HG02973 (cell line): Measurements from ENCODE around the gene CAPN15.

Experiments used
- ATAC-seq: cut with Tn5 transposase; IDR thresholded peaks from one replicate; pipeline ENCODE4 v1.9.1; 2021; ENCODE audit warnings: moderate library complexity; ENCODE audit not compliant: unreplicated experiment

Gene CAPN15

GRCh38 chr16:559411-560203, 32.1 kb downstream of the CAPN15 start:
- ATAC-seq, result no peak

GRCh38 chr16:560204-560700, 32.7 kb downstream of the CAPN15 start, which contains the start of gene PRR35:
Gene PRR35 (plus strand): TSS chr16:560394. CDS start chr16:563295, 2,901 bp downstream.
- no peak for ATAC-seq

- no peak for ATAC-seq
Measured at GRCh38 chr16:560701-561412, 33.3 kb downstream of the CAPN15 start.

DNA sequence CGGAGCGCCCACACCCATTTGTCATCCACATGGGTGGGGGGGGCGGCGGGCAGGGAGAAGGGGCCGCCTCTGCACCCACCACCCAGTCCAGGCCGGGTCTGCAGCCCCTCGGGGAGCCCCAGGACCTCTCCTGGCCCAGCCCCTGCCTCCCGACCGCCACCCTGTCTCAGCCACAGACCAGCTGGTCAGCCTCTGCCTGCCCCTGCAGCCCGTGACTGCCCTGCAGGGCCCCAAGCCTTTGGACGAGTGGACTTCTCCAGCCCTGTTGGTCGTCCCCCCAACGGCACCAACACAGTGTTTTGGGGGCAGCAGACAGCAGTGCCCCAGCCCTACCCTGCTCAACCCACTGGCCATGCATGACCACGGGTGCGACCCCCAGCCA, 33.9 kb downstream of the CAPN15 start:
- ATAC-seq, result no peak

DNA sequence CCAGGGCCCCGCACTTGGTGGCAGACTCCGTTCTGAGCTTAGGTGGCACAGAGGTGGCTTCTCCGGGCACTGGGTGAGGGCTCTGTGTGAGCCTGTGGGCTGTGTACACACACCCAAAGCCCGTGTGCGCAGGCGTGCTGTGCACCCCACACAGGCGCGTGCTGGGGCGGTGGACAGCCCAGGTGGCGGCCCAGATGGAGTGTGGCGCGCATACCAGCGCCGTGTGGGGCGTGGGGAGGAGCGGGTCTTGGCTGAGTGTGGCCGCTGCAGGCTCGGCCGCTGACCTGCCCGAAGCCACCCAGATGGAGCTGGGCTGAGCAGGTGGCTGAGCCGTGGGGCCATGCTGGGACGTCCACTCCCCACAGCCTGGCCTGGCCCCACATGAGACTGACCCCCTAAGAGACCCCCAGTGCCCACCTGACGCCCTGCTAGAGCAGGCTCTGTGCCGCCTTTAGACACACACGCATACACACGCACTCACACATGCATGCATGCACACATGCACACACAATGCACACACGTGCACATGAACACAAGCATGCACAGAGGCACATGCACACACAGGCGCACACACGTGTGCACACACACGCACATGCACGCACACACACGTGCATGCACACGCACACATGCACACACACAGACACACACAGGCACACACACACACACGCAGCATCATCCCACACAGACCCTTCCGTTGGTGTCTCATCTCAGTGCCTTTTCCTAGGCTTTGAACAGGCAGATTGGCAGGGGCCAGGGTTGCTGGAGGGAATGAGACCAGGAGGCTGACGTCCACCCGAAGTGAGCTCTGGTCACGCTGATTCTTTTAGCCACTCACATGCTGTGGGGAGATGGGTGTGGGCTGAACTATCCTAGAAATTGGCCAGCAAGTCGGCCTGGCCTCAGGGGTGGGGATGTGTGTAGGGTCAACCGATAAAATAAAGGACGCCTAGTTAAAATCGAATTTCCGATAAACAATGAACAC, 34.7 kb downstream of the CAPN15 start:
- no peak for ATAC-seq

DNA sequence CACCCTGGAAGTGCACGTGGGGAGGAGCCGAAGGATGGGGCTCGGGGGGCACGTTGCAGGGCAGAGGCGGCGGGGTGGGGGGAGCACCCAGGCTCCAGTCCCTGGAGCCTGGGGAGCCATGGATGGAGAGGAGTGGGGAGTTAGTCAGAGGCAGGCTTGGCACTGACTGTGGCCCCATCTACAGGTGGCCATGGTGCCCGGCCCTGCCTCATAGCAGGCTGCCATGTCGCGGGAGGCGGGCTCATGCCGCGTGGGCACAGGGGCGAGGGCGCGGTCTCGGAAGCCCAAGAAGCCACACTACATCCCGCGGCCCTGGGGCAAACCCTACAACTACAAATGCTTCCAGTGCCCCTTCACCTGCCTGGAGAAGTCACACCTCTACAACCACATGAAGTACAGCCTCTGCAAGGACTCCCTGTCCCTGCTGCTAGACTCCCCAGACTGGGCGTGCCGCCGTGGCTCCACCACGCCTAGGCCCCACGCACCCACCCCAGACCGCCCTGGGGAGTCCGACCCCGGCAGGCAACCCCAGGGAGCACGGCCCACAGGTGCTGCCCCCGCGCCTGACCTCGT, 35.6 kb downstream of the CAPN15 start:
- ATAC-seq, result no peak

DNA sequence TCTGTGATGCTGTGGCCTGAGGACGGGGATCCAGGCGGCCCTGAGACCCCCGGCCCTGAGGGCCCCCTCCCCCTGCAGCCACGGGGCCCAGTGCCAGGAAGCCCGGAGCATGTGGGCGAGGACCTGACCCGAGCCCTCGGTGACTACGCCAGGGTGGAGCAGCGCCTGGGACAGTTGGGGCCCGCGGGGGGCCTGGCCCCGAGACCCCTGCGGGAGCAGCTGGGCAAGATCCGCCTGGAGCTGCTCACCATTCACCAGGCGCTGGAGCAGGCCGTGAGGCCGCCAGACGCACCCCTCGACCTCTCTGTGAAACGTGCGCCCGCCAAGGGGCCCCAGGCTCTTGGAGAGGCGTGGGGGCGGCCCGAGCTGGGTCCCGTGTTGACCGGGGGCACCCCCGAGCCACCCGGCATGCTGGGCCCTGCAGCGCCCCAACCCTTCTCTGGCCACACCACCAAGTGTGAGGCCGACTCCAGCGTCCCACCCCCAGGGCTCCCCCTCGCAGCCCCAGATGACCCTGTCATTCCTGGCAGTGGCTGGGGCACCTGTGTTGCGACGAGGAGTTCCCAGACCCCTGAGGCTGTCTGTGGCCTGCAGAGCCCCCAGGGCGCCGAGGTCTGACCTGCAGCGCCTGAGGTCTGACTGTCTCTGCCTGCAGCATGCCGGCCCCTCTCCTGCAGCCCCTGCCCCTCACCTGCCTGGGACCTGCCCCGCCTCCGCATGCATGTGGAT, 37.3 kb downstream of the CAPN15 start:
- ATAC-seq, result no peak

- no peak for ATAC-seq
Measured at GRCh38 chr16:565419-566330, 38.2 kb downstream of the CAPN15 start.

GRCh38 chr16:566475-567372, 39.2 kb downstream of the CAPN15 start, which contains the start of gene NHLRC4:
Gene NHLRC4 (plus strand): TSS chr16:567005. CDS start chr16:568048, 1,043 bp downstream.
- no peak for ATAC-seq

DNA sequence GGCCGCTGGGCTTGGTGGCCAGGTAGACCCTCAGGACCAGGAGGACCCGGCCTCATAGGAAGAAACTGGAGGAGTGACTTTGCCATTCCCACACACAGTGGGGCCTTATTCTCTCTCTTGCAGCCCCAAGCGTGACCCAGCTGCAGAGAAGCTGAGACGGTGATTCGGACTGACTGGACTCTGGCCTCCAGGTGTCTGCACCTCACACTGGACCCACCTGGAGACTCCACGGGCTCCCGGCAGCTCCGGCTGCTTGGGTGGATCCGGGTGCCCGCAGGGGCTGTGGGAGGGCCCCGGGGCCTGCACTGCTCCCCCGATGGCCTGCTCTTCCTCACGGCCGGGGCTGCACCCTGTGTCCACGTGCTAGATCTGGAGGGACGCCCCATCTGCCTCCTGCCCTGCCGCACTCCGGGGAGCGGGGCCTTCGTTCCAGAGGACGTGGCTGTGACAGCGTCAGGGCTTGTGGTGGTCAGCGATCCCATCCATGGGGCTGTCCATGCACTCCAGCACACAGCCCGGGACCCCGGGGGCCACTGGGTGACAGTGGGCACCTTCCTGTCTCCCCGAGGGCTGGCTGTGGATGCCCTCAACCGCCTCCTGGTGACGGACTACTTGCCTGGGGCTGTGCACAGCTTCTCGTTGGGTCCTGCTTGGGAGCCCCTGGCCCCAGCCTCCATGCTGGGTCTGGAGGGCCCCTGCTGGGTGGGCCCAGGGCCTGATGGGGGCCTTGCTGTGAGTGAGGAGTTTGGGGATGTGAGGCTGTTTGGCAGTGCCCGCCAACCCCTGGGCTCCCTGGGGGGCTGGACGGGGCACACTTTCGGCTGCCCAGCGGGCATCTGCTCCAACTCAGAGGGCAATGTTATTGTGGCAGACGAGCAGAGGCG, 40.1 kb downstream of the CAPN15 start:
- no peak for ATAC-seq

GRCh38 chr16:568401-569258, 41.1 kb downstream of the CAPN15 start:
- no peak for ATAC-seq

DNA sequence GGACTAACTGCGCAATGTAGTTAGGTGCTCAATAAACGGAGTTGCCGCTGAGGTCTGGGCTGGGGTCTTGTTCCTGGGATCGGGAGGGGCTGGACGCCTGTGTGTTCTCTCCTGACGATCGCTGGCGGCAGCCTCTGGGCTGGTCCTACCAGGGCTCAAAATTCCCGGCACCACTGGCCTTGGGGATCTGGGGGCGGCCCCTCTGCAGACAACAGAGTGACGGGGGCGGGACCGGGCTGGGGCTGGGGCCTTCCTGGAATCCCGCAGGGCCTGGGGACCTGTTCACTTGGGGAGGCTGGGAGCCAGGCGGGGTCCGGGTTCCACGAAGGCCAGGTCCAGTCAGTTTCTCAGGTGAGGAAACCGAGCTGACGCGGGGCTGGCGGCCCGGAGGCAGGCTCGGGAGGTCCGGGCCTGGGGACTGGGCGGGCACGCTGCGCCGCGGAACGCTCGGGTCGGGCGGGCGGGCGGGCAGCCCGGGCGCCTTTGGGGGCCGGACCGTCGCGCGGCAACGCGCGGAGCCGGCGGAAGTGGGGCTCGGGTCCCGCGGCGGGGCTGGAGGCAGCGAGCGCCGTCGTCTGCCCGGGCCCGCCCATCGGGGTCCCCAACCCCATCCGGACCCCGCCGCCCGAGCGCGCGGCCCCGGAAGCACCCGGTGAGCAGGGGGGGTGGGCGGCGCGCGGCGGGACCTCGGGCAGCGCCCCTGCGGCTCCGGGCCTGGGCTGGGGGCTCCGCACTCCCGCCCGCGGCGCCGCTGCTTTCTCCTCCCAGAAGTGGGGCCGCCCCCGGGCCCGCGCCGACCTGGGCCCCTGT, 42.1 kb downstream of the CAPN15 start, which contains the start of gene PIGQ:
PIGQ (plus strand) TSS at position 524 of the 810 bp plus-strand sequence. CDS start 4,107 bp downstream, outside the sequence.
- ATAC-seq, result no peak

GRCh38 chr16:572865-573650, 45.5 kb downstream of the CAPN15 start:
- no peak for ATAC-seq
